GM19455 (cell line): ENCODE results near the gene NOD2.

Experiments
- ATAC-seq: cut with Tn5 transposase; IDR thresholded peaks from one replicate; pipeline ENCODE4 v1.9.1; 2021; ENCODE audit not compliant: unreplicated experiment

The NOD2 gene

DNA sequence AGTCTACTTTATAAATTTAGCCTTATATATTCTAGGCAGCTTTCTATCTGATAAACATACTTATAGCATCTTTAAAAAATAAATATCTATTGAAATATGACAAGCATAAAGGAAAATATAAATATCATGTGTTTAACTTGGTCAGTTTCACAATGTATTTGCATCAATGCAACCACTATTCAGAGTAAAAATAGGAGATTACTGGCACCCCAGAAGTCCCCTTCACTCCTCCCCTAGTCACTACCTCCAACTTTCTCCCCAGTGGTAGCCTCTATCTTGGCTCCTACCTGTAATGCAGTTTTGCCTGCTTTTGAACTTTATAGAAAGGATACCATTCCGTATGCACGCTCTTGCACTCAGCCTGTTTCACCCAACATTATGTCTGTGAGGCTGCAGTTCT lies 3.2 kb upstream of the NOD2 start:
- ATAC-seq: no peak

DNA sequence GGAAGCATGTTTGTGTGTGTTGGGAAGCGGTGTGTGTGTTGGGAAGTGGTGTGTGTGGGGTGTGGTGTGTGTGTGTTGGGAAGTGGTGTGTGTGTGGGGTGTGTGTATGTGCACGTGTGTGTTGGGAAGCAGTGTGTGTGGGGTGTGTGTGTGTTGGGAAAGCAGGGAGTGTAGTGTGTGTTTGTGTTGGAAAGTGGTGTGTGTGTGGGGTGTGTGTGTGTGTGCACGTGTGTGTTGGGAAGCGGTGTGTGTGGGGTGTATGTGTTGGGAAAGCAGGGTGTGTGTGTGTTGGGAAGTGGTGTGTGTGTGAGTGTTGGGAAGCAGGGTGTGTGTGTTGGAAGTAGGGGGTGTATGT lies 785 bp upstream of the NOD2 start:
- ATAC-seq: no peak

DNA sequence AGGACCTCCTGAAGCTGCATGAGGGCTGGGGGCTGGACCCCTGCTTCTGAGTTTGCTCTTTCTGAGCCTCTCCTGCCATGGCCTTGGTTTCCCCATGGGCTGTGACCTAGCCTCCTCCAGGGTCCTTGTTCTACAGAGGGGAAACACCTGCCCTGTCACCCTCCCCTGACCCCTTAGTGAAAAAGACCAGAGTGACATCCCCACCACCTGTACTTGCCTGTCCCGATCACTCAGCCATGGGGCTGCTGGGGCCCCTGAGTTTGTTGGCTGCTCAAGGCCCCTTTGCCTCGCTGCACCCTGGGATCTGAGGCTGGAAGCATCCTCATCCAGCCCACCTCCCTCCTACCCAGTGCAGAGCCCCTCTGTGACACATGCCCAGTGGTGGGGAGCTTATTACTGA lies 800 bp downstream of the NOD2 start:
- ATAC-seq: no peak

DNA sequence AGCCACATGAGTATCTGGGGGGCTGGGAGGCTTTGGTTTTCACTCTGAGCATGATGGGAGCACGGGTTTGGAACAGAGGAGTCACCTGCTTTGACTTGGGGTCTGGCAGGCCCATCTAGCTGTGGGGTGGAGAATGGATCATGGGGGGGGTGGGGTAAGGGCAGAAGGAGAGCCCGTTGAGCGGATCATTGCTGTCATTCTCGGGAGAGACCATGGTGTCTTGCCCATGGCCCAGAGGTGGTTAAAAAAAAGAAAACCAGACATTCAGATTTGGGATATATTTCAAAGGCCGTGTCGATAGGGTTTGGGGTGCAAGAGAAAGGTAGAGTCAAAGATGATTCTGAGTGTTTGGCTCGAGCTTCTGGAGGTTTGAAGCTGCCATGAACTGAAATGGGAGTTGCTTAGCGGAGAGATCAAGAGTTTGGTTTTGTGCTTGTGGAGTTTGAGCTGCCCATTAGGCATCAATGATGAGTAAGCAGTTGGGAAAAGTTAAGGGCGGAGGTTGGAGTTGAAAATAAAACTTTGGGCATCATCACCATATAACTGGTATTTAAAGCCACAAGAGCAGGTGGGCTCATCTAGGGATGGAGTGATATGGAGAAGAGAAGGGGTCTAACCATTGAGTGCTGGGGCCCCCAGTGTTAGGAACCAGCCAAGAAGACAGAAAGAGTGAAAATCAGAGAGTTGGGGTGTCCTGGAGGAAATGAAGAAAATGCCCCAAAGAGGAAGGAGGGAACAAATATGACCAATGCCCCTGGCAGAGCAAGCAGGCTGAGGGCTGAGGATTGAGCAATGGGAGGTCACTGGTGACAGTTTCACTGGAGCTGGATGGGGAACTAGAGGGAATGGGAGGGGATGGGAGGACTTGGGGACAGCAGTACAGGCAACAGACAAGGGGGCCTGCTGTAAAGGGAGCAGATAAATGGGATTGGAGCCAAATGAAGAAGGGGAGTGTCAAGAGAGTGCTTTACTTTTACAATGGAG lies 1.9 kb downstream of the NOD2 start:
- ATAC-seq: no peak

DNA sequence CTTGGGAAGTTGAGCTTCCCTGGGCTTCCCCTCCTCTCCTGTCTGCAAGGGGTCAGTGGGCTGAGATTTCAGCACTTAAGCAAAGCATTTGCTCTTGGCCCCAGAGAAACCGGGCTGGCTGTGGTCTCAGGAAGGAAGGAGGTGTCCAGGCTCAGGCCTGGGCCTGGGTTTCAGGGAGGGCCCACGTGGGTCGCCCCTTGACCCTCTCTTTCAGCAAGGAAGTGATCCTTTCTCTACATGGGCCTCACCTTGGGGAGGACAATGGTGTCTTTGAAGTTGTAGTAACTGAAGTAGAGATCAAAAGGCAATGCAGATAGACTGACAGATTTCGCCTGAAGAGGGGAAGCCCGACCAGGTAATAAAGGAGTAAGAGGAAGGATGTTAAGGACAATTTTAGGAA lies 2.7 kb downstream of the NOD2 start:
- peak; percentile 16 for ATAC-seq

DNA sequence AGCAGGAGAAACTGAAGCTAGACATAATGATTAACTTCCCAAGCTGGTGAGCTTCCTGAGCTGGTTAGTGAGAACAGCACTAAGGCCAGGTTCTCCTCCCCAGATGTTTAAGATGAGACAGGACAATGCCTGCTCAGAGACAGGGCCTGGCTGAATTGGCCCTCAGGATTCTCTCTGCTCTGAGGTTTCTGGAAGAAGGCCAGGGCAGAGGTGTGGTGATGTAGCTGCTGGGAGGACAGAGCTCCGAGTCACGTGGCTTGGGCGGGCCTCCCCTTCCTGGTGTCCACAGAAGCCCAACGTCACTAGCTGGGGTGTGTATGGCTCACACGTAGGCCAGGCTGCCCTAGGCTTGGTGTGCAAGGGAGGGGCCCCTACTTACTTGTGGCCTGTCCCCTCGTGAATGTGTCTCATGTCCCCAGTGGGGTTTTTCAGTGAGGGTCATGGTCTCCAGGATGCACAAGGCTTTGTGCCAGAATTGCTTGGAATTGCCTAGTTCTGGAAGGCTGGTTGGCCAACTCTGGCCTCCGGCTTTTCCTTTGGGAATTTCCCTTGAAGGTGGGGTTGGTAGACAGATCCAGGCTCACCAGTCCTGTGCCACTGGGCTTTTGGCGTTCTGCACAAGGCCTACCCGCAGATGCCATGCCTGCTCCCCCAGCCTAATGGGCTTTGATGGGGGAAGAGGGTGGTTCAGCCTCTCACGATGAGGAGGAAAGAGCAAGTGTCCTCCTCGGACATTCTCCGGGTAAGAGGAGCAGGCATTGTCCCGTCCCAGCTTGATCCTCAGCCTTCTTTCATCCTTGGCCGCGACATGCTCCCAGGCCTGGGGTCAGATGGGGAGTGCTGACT lies 3.4 kb downstream of the NOD2 start:
- peak; percentile 52 for ATAC-seq

DNA sequence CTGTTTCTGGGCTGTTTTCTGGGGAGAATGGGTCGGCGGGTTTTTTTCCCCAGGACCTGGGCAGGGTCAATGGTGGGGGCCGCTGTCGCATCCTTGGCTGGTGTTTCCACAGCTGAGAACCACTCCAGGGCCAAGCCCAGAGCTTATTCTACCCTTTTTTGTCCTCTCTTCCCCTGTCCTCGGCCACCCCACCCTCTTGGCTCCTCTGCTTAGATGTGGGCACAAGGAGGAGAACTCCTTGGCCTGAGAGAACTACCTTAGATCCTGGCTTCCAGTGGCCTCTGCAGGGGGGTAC lies 4.0 kb downstream of the NOD2 start:
- ATAC-seq: no peak

DNA sequence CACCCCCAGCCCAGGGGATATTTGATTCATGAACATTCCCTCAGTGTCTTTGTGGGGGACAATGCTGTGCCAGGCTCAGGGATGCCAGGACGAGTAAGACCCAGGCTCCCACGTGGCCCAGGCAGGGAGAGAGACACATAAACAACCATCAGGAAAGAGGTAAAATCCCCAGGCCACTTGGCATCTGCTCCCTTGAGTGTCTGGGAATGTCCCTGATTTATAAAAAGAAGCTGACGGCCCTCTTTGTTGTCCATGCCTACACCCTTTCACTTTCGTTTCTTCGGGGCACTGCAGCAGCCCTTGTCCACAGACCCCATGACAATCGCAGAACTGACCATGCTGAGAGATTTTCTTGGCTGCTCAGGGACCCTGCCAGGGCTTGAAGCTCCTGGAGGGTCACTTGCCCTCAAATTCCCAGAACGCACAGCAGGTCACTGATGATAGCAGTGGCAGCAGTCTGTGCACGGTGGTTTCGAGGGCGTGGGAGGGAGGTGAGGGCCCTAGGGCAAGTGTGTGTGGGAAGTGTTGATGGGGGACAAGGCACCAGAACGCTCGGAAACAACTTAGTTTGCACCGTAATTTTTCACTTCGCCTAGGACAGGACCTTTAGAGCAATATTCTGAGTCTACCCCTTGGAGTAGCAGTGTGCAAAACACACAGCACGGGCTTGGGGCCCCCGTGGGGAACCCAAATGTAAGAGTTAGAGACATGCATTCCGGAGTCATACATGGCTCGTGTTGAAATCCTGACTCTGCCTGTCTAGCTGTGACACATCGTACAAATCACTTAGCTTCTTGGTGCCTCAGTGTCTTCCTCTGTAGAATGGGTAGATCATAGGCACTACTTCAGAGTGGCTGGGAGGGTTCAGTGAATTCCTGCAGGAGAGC lies 4.7 kb downstream of the NOD2 start:
- peak; percentile 31 for ATAC-seq

DNA sequence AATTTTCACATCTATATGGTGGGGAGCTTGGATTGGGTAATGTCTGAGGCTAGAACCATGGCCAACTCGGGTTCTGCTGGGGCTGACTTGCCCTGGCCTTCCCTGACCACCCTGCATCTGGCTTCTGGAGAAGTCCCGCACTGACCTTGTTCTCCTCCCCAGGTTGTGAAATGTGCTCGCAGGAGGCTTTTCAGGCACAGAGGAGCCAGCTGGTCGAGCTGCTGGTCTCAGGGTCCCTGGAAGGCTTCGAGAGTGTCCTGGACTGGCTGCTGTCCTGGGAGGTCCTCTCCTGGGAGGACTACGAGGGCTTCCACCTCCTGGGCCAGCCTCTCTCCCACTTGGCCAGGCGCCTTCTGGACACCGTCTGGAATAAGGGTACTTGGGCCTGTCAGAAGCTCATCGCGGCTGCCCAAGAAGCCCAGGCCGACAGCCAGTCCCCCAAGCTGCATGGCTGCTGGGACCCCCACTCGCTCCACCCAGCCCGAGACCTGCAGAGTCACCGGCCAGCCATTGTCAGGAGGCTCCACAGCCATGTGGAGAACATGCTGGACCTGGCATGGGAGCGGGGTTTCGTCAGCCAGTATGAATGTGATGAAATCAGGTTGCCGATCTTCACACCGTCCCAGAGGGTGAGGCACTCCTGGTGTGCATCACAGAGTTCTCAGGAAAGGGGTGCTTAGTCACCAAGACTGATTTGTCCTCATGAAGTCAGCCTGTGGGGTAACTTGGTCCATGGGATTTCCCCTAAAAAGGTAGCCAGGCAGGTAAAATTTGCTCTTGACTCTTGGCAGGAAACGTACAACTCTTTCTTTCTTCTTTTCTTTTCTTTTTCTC lies 6.1 kb downstream of the NOD2 start:
- ATAC-seq: no peak

DNA sequence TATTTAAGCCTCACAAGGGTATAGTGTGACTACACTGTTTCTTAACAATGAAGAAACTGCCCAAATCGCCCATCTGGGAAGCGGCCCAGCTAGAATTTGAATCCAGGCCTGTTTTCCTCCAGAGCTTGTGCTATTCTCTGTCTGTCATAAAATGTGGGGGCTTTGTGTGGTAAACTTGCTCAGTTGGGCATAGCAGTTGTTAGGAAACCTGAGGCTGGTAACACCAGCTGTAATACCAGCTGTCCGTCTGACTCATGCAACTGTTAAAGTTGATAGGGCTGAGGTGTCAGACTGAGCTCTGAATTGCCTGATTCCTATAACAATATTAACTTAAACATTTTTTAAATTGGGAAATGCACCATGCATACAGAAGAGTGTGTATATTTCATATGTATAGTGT lies 9.3 kb downstream of the NOD2 start:
- no peak for ATAC-seq

DNA sequence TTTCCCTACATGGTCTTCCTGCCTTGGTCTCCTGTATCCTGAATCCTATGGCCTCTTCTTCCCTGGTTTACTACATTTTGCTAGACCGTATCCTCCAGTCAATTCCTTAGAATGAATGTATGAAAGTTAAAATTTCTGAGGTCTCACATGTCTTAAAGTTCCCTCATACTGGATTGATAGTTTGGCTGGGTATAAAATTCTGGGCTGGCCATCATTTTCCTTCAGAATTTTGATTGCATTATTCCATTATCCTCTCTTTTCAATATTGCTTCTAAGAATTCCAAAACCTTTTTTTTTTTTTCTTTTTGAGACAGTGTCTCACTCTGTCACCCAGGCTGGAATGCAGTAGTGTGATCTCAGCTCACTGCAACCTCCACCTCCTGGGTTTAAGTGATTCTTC lies 10.8 kb downstream of the NOD2 start:
- no peak for ATAC-seq

DNA sequence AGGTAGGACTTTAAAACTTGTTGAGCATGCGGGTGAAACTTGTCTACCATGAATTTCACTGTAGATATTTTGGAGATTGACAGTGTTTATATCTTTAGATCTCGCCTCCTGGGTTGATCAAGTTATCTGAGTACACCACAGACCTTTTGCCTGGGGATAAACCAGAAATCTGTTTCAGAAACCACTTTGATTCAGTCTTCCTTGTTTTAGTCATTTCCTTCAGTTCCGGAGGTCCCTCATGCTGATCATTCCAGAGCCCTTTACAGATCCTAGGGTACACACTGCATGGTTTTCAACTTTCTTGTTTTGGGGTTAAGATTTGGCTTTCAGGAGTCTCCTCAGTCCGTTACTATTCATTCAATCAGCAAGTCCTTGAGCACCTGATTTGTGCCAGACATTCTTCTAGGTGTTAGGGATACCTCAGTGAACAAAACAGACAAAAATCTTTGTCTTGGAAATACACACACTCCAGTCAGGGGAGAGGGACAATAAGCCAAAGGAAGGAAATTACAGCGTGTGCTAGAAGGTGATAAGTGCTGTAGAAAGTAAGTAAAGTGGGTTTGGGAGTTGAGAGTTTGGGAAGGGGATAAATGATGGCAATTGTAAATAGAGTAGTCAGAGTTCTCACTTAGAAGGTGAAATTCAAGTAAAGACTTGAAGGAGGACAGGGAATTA lies 12.2 kb downstream of the NOD2 start:
- no peak for ATAC-seq

DNA sequence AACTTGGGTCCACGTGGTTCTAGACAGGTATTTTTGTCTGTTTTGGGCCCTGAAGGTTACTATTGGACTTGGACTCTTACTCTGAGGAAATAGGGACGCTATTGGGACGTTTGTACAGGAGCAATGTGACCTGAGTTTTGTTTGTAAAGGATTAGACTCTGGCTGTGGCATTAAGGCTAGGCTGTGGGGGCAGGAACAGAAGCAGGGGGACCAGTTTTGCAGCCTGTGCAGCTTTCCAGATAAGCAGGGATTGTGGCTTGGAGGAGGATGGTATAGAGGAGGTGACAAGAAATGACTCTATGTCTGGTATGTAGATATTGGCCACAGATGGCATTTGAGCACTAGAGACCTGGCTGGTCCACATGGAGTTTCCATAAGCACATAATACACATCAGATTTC lies 12.8 kb downstream of the NOD2 start:
- ATAC-seq: no peak

DNA sequence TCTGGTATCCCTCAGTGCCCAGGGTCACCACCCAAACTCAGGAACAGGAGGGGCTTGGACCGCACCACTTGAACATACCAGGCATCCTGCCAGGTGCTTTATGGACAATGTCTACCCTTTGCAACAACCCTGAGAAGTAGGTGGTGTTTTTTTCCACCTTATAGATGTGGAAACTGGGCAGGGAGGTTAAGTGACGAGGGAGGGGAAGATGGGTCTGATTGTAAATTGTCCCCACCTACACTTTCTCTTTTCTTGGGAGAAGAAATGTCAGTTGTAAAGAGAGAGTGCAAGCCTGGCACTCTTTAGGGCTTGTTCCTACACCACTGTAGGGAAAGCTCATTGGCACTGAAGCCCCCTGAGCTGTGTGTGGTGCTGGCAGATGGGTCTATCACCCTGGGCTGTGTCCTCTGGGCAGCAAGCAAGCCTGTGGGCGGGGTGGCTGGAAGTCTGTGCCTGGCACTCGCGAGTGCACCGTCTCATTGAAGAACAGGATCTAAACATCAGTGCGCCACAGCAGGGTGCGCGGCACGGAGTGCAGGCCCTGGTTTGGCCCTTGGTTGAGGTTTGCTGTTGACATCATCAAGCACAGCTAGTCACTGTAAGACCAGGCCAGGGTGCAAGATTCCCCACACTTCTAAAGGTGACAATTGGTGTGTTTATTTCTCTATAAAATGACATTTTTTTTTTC lies 15.1 kb downstream of the NOD2 start:
- no peak for ATAC-seq

DNA sequence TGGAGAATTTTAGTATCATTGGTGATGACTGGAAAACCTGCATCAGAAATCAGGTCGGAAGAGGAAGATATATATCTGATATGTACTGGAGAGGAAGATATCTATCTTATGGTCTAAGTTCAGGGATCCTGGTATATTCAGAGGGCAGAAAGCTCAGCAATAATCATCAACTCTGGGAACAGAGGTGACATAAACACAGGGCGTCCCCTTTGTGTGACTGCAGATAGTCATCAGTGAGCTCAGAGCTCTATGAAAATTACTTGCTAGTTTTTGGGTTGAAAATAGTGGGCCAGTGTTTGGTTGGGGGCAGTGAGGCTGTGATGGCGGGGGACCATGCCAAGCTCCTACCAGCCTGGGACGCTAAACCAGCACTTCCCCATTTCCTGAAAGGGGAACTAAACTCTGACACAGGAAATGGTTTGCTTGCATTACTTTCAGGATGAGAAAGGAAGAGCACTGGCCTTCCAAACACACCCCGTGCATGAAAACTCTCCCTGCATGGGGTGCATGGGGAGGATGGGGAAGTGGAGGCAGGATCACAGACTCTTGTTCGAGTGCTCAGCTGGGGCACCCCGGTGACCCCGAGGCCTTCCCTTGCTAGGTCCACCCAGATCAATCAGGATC lies 15.8 kb downstream of the NOD2 start:
- no peak for ATAC-seq

DNA sequence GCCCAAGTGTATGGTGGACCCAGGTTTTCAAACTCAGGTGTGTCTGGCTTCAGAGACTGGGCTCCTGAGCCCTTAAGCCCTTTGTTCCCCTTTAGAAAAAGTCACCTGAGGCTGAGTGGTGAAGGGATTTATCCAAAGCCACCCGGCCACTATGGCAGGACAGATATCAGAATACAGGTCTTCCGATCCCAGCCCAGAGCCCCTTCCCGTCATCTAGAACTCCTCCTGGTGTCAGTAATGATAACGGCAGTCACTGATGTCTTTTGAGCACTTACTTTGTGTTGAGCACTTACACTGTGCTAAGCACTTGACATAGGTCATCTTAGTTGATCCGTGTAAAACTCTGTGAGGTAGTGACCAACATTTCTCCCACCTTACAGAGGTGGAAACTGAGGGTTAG lies 16.6 kb downstream of the NOD2 start:
- ATAC-seq: no peak

DNA sequence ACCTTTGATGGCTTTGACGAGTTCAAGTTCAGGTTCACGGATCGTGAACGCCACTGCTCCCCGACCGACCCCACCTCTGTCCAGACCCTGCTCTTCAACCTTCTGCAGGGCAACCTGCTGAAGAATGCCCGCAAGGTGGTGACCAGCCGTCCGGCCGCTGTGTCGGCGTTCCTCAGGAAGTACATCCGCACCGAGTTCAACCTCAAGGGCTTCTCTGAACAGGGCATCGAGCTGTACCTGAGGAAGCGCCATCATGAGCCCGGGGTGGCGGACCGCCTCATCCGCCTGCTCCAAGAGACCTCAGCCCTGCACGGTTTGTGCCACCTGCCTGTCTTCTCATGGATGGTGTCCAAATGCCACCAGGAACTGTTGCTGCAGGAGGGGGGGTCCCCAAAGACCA lies 17.6 kb downstream of the NOD2 start:
- no peak for ATAC-seq

DNA sequence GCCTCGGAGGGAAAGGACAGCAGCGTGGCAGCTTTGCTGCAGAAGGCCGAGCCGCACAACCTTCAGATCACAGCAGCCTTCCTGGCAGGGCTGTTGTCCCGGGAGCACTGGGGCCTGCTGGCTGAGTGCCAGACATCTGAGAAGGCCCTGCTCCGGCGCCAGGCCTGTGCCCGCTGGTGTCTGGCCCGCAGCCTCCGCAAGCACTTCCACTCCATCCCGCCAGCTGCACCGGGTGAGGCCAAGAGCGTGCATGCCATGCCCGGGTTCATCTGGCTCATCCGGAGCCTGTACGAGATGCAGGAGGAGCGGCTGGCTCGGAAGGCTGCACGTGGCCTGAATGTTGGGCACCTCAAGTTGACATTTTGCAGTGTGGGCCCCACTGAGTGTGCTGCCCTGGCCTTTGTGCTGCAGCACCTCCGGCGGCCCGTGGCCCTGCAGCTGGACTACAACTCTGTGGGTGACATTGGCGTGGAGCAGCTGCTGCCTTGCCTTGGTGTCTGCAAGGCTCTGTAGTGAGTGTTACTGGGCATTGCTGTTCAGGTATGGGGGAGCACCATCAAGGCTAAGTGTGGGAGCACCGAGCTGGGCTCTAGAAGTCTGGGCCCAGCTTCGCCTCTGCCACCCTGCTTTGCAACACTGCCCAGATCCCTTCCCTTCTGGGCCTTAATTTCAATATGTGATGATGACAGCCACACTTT lies 18.6 kb downstream of the NOD2 start:
- ATAC-seq: no peak
